Neural cell (in vitro differentiated cells): ENCODE data around the gene PAPOLG. TPM values are rescaled to one million over a fixed set of nuclear protein-coding genes. Genes with fewer than 3 reads are reported as not detected.

ENCODE experiments used
- H2AFZ ChIP-seq: fragments of 200-600, 300-800 bp; sonication (generic), shearing (Covaris generic); 2 replicates; pipeline ENCODE4 v1.6.0; 2014; ENCODE audit warnings: low read depth, mild to moderate bottlenecking, antibody characterized with exemption, low read length, moderate library complexity
- H3F3A ChIP-seq: fragments of 200-600 bp; shearing (Covaris generic); 2 replicates; pipeline ENCODE4 v1.6.1; 2016; ENCODE audit warnings: mild to moderate bottlenecking, moderate library complexity, mixed read lengths, antibody characterized with exemption, low read length; ENCODE audit not compliant: insufficient read depth, poor library complexity, severe bottlenecking
- H3K27ac ChIP-seq: fragments of 200-600, 300-800 bp; sonication (generic), shearing (Covaris generic); 2 replicates; pipeline ENCODE4 v1.5.1; 2014; ENCODE audit warnings: mild to moderate bottlenecking, low read length, moderate library complexity
- H3K27me3 ChIP-seq: fragments of 300-800, 200-600 bp; sonication (generic), shearing (Covaris generic); 2 replicates; pipeline ENCODE4 v1.6.0; 2014; ENCODE audit warnings: mild to moderate bottlenecking, low read depth, low read length, moderate library complexity; ENCODE audit not compliant: insufficient read depth
- H3K36me3 ChIP-seq: fragments of 300-800, 200-600 bp; sonication (generic), shearing (Covaris generic); 2 replicates; pipeline ENCODE4 v1.5.1; 2014; ENCODE audit warnings: mild to moderate bottlenecking, antibody characterized with exemption, low read length, moderate library complexity; ENCODE audit not compliant: insufficient read depth
- H3K4me2 ChIP-seq: fragments of 300-800, 200-600 bp; sonication (generic), shearing (Covaris generic); 2 replicates; pipeline ENCODE4 v1.6.0; 2014; ENCODE audit warnings: mild to moderate bottlenecking, low read length
- H3K4me3 ChIP-seq: fragments of 300-800, 200-600 bp; sonication (generic), shearing (Covaris generic); 2 replicates; pipeline ENCODE4 v1.5.1; 2014; ENCODE audit warnings: mild to moderate bottlenecking, low read length, moderate library complexity
- H3K79me2 ChIP-seq: fragments of 200-600 bp; shearing (Covaris generic); replicated peaks from 2 replicates; pipeline ENCODE4 v1.6.0; 2014; ENCODE audit warnings: mild to moderate bottlenecking, low read length, moderate library complexity; ENCODE audit not compliant: insufficient read depth
- H3K9ac ChIP-seq: fragments of 300-800, 200-600 bp; sonication (generic), shearing (Covaris generic); 2 replicates; pipeline ENCODE4 v1.6.1; 2016; ENCODE audit warnings: mild to moderate bottlenecking, low read length, mixed read lengths
- H3K9me2 ChIP-seq: fragments of 200-600 bp; shearing (Covaris generic); 2 replicates; pipeline ENCODE4 v1.6.1; 2016; ENCODE audit warnings: mild to moderate bottlenecking, low read length, mixed read lengths; ENCODE audit not compliant: insufficient read depth
- H3K9me3 ChIP-seq: fragments of 200-600, 300-800 bp; sonication (generic), shearing (Covaris generic); 2 replicates; pipeline ENCODE4 v1.6.1; 2016; ENCODE audit warnings: mild to moderate bottlenecking, mixed run types, low read length, moderate library complexity, mixed read lengths
- H4K20me1 ChIP-seq: fragments of 200-600 bp; shearing (Covaris generic); 2 replicates; pipeline ENCODE4 v1.6.1; 2016; ENCODE audit warnings: mild to moderate bottlenecking, mixed run types; ENCODE audit not compliant: insufficient read depth
- CTCF ChIP-seq: fragments of 450-650 bp; IDR thresholded peaks from 2 replicates; pipeline ENCODE4 v1.5.1; 2014; ENCODE audit warnings: antibody characterized with exemption, mild to moderate bottlenecking, moderate library complexity; ENCODE audit not compliant: poor library complexity, severe bottlenecking
- EP300 ChIP-seq: fragments of 450-650 bp; conservative IDR thresholded peaks from 2 replicates; pipeline ENCODE4 v1.6.1; 2014; ENCODE audit warnings: antibody characterized with exemption, mild to moderate bottlenecking, moderate library complexity; ENCODE audit not compliant: poor library complexity, severe bottlenecking
- EZH2 ChIP-seq: fragments of 200-600, 300-800 bp; shearing (Covaris generic), sonication (generic); IDR thresholded peaks from 2 replicates; pipeline ENCODE4 v1.6.1; 2014; ENCODE audit warnings: antibody characterized with exemption, low read length, borderline replicate concordance, mild to moderate bottlenecking; ENCODE audit not compliant: insufficient read depth, poor library complexity, severe bottlenecking
- MXI1 ChIP-seq: fragments of 450-650 bp; conservative IDR thresholded peaks from 2 replicates; pipeline ENCODE4 v1.6.1; 2014; ENCODE audit warnings: antibody characterized with exemption, mild to moderate bottlenecking; ENCODE audit not compliant: poor library complexity, severe bottlenecking
- POLR2AphosphoS5 ChIP-seq: IDR thresholded peaks from 2 replicates; pipeline ENCODE4 v1.6.1; 2012
- RAD21 ChIP-seq: fragments of 450-650 bp; conservative IDR thresholded peaks from 2 replicates; pipeline ENCODE4 v1.6.1; 2014; ENCODE audit warnings: antibody characterized with exemption, mild to moderate bottlenecking, moderate library complexity
- REST ChIP-seq: IDR thresholded peaks from 2 replicates; pipeline ENCODE4 v1.6.1; 2012; ENCODE audit warnings: borderline replicate concordance
- SMC3 ChIP-seq: fragments of 450-650 bp; conservative IDR thresholded peaks from 2 replicates; pipeline ENCODE4 v1.6.1; 2014; ENCODE audit warnings: antibody characterized with exemption, mild to moderate bottlenecking, moderate library complexity; ENCODE audit not compliant: poor library complexity
- TAF1 ChIP-seq: IDR thresholded peaks from 2 replicates; pipeline ENCODE4 v1.6.1; 2012; ENCODE audit warnings: low read depth
- polyA plus RNA-seq: library from polyadenylated mRNA; depleted of rRNA; stranded (reverse); fragments of >200 nt; gene quantifications from 2 replicates; pipeline ENCODE4 v1.2.3, GENCODE V29; 2014

The PAPOLG gene
- polyA plus RNA-seq, 1 donor from 2014 or later, result 31.2 TPM

- H3K4me3 ChIP-seq, result no peak overlapping the region
- no peaks in the 10 kb centered on the region for H3K79me2 ChIP-seq
- TF ChIP-seq RAD21 (no peak), TAF1 (no peak), POLR2AphosphoS5 (no peak), EP300 (no peak), MXI1 (no peak), REST (no peak), CTCF (no peak), EZH2 (no peak), SMC3 (no peak)
- H3K27me3 ChIP-seq, result no peaks in the 10 kb centered on the region
- H2AFZ ChIP-seq, result no peak overlapping the region
- H3K9me3 ChIP-seq, result no peaks in the 10 kb centered on the region
- no peak overlapping the region for H3K4me2 ChIP-seq
- no peak overlapping the region for H3K9ac ChIP-seq
- H4K20me1 ChIP-seq, result no peaks in the 10 kb centered on the region
- H3K9me2 ChIP-seq, result no peaks in the 10 kb centered on the region
- H3K36me3 ChIP-seq, result no peaks in the 10 kb centered on the region
- H3F3A ChIP-seq, result no peaks in the 10 kb centered on the region
- H3K27ac ChIP-seq, result no peak overlapping the region
Observed at GRCh38 chr2:60821587-60822302, 65.7 kb downstream of the PAPOLG start.

- Histone ChIP-seq H3F3A (no peaks in the 10 kb centered on the region), H3K36me3 (no peaks in the 10 kb centered on the region), H3K9me3 (no peaks in the 10 kb centered on the region), H3K9me2 (no peaks in the 10 kb centered on the region), H4K20me1 (no peaks in the 10 kb centered on the region), H3K79me2 (no peaks in the 10 kb centered on the region), H3K4me3 (no peak overlapping the region), H3K9ac (no peak overlapping the region), H3K4me2 (no peak overlapping the region), H3K27me3 (no peaks in the 10 kb centered on the region), H2AFZ (no peak overlapping the region), H3K27ac (no peak overlapping the region)
- TF ChIP-seq CTCF (no peak), EZH2 (no peak), TAF1 (no peak), RAD21 (no peak), REST (no peak)
Observed at GRCh38 chr2:60822987-60823386, 66.9 kb downstream of the PAPOLG start.
